ENCODE data around the gene P4HB.

GRCh38 chr17:81813371-81813684 is 47.0 kb downstream of the P4HB start:
- TF ChIP-seq PBX3 (IDR thresholded peaks at IDR 0.05) = no peak
- no peak for TF ChIP-seq POLR2AphosphoS5 (IDR thresholded peaks at IDR 0.05; ENCODE audit: low read depth, low read length)
- TF ChIP-seq CHD2 (IDR thresholded peaks at IDR 0.05; ENCODE audit: low read length, partially characterized antibody) = no peak
- no peak for TF ChIP-seq MAX (IDR thresholded peaks at IDR 0.05; ENCODE audit: low read depth)
- TF ChIP-seq SMC3 (IDR thresholded peaks at IDR 0.05; ENCODE audit: low read depth, low read length) = no peak
- TF ChIP-seq JUND (IDR thresholded peaks at IDR 0.05) = no peak
- no peak for TF ChIP-seq CTCF (IDR thresholded peaks at IDR 0.05)
- TF ChIP-seq USF2 (IDR thresholded peaks at IDR 0.05; ENCODE audit: borderline replicate concordance, low read depth, low read length) = no peak
- no peak for TF ChIP-seq GABPA (IDR thresholded peaks at IDR 0.05; ENCODE audit: low read depth)
- no peak for TF ChIP-seq NRF1 (IDR thresholded peaks at IDR 0.05; ENCODE audit: low read depth, low read length)
- no peak for TF ChIP-seq GATA2 (CRISPR knock-in tag; IDR thresholded peaks at IDR 0.05)
- no peak for TF ChIP-seq ZBTB33 (IDR thresholded peaks at IDR 0.05; ENCODE audit: borderline replicate concordance, low read depth)
- TF ChIP-seq NFIC (IDR thresholded peaks at IDR 0.05; ENCODE audit: borderline replicate concordance) = no peak

Data from SK-N-SH (cell line).